H7 (cell line): ENCODE results near the gene COL4A1. TPM values are rescaled to one million over a fixed set of nuclear protein-coding genes. Genes with fewer than 3 reads are reported as not detected.

ENCODE experiments used
- DNase-seq: peaks from one replicate; pipeline ENCODE4 v3.0.0; 2012
- H3K27me3 ChIP-seq: 2 replicates; pipeline ENCODE4 v1.6.0; 2011; ENCODE audit warnings: mild to moderate bottlenecking, low read length; ENCODE audit not compliant: control insufficient read depth, insufficient read depth
- H3K36me3 ChIP-seq: replicated peaks from 2 replicates; pipeline ENCODE4 v1.5.1; 2011; ENCODE audit warnings: low read length; ENCODE audit not compliant: control insufficient read depth, insufficient read depth
- H3K4me3 ChIP-seq: 2 replicates; pipeline ENCODE4 v1.5.1; 2011; ENCODE audit warnings: low read depth, mild to moderate bottlenecking, control low read depth, low read length, moderate library complexity; ENCODE audit not compliant: insufficient read depth
- total RNA-seq: library from RNA; depleted of rRNA; stranded (reverse); fragments of >200 nt; shearing (Covaris generic); gene quantifications from 2 replicates; pipeline ENCODE4 v1.2.3, GENCODE V29; 2014; rRNA removed

The COL4A1 gene
- 131 and 135 TPM in 2 replicates for total RNA-seq

GRCh38 chr13:110306960-110307766 is at the start of gene COL4A1, which contains the start of gene COL4A2:
TSS of gene COL4A1 (minus strand) at chr13:110307157. CDS start at chr13:110307027, 130 bp downstream.
TSS of gene COL4A2 (plus strand) at chr13:110307284. CDS start at chr13:110307904, 620 bp downstream.
- DNase-seq = peak; percentile 92
- Histone ChIP-seq H3K36me3 (no peaks in the 10 kb centered on the region), H3K4me3 (peak within 1 kb of the TSS; percentile 86), H3K27me3 (peaks cover 10% of the 10 kb centered on the region)

GRCh38 chr13:110356362-110356761 is 49.4 kb upstream of the COL4A1 start:
- Histone ChIP-seq H3K4me3 (no peak overlapping the region), H3K36me3 (peaks cover 1% of the 10 kb centered on the region; the same call in 1 of the 2 replicates), H3K27me3 (no peaks in the 10 kb centered on the region)
- no peak for DNase-seq

- no peak for DNase-seq
- no peaks in the 10 kb centered on the region for H3K27me3 ChIP-seq
- peaks cover 1% of the 10 kb centered on the region; the same call in 1 of the 2 replicates for H3K36me3 ChIP-seq
- no peak overlapping the region for H3K4me3 ChIP-seq
Measured at GRCh38 chr13:110354715-110355473, 47.9 kb upstream of the COL4A1 start.

- no peak for DNase-seq
- H3K36me3 ChIP-seq = peaks cover 1% of the 10 kb centered on the region; the same call in 1 of the 2 replicates
- H3K4me3 ChIP-seq = no peak overlapping the region
- H3K27me3 ChIP-seq = no peaks in the 10 kb centered on the region
Measured at GRCh38 chr13:110354123-110354627, 47.2 kb upstream of the COL4A1 start.

DNA sequence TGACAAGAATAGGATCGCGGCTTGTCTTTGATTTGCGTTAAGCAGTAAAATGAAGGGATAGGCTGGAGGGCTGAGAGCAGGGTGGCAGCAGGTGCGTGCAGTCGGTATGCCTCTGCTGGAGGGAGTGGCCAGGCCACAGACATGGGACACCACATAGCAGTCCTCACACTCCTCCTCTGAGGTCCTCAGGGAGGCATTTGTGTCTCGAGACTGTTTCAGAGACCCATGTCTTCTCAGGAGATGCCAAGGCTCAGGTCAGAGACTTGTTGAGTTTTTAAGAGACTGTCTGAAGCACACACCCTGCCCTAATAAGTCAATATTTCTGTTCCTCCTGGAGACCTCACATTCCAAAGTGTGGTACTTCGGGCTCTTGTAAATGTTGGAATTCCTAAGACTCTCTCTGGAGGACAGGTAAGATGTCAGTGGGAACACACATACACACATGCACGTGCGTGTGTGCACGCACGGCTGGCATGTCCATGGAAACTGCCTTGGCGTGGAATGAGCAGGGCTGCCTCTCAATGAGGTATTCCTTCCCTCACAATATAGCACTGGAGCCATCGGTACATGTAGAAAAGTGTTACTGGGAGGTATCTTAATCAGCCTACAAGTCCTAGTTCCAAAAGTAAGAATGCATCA is 46.5 kb upstream of the COL4A1 start:
- Histone ChIP-seq H3K4me3 (no peak overlapping the region), H3K27me3 (no peaks in the 10 kb centered on the region), H3K36me3 (peaks cover 1% of the 10 kb centered on the region; the same call in 1 of the 2 replicates)
- no peak for DNase-seq

- Histone ChIP-seq H3K36me3 (no peaks in the 10 kb centered on the region; the same call in 1 of the 2 replicates), H3K27me3 (no peaks in the 10 kb centered on the region), H3K4me3 (no peak overlapping the region)
- DNase-seq = peak; percentile 82
Measured at GRCh38 chr13:110352735-110353134, 45.8 kb upstream of the COL4A1 start.

DNA sequence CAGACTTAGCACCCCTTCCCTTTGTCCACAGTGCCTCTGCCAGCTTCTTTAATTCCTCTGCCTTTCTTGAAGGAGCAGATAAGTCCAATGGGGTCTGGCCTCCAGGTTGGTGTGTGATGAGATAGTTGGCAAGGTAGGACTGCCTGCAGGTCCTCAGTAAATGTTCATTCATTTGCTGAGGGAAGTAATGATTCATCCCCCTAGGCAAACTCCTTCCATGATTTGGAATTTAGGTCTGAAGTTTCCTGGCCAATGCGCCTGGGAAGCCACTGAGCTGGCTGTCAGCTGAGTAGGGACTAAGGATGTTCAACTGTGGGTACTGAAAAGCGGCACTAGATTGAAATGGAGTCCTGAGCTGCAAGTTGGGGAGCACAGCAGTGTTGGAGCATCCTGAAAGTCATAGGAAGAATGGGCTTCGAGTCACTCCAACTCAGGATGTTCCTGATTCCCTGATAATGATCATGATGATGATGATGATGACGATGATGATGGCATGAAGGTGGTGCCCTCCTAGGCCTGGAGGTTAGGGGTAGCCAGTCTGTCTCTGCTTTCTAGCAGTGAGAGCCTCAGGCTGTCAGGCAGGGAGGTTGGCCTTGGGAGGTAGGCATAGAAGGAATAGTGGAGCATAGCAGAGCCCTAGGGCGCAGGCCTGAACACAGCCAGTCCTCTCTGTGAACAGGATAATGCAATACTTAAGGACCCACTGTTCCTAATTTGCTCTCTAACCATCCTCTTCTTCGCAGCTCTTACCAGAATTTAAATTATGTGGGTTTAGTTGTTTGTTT is 44.9 kb upstream of the COL4A1 start:
- no peak overlapping the region for H3K4me3 ChIP-seq

DNA sequence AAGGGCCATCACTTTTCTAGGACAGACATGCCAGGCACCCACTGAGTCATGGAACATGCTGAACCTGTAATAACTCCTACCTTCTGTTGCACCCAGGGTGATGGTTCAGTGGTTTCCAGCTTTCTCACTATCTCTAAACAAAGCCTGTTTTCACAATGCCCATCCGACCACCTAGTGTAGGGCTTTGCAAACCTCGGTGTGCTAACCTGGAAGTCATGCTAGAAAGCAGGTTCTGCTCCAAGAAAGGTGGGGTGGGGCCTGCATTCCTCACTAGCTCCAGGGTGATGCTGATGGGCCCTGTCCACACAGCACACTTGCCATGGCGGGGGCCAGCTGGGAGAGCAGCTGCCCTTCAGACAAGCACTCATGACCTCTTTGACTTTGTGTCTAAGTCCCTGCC is 43.6 kb upstream of the COL4A1 start:
- H3K4me3 ChIP-seq = no peak overlapping the region
- no peaks in the 10 kb centered on the region; the same call in 1 of the 2 replicates for H3K36me3 ChIP-seq
- no peaks in the 10 kb centered on the region for H3K27me3 ChIP-seq
- no peak for DNase-seq

More for the DNA sequence above, 44.9 kb upstream of the COL4A1 start:
- DNase-seq = no peak
- H3K27me3 ChIP-seq = no peaks in the 10 kb centered on the region
- no peaks in the 10 kb centered on the region; the same call in 1 of the 2 replicates for H3K36me3 ChIP-seq

- Histone ChIP-seq H3K36me3 (no peaks in the 10 kb centered on the region; the same call in 1 of the 2 replicates), H3K27me3 (no peaks in the 10 kb centered on the region), H3K4me3 (no peak overlapping the region)
- DNase-seq = no peak
Measured at GRCh38 chr13:110350049-110350448, 43.1 kb upstream of the COL4A1 start.

DNA sequence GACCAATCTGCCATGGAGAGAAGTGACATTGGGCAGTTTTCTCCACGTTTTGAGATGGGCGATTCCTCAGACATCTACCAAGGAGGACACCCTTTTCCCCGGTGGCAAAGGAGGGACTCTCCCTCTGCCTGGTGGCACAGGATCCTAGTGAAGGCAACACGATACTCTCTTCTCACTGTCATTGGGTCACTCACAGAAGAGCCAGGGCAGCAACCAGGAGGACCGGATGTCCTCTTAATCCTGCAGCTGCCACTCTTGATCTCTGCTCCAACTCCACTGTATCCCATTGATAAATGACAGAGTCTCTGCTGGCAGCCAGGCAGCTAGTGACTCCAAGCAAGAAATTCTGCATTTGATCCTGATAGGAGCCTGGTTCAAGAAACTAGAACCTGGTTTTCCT is 42.3 kb upstream of the COL4A1 start:
- no peaks in the 10 kb centered on the region for H3K27me3 ChIP-seq
- DNase-seq = no peak
- H3K4me3 ChIP-seq = no peak overlapping the region
- no peaks in the 10 kb centered on the region; the same call in 1 of the 2 replicates for H3K36me3 ChIP-seq

DNA sequence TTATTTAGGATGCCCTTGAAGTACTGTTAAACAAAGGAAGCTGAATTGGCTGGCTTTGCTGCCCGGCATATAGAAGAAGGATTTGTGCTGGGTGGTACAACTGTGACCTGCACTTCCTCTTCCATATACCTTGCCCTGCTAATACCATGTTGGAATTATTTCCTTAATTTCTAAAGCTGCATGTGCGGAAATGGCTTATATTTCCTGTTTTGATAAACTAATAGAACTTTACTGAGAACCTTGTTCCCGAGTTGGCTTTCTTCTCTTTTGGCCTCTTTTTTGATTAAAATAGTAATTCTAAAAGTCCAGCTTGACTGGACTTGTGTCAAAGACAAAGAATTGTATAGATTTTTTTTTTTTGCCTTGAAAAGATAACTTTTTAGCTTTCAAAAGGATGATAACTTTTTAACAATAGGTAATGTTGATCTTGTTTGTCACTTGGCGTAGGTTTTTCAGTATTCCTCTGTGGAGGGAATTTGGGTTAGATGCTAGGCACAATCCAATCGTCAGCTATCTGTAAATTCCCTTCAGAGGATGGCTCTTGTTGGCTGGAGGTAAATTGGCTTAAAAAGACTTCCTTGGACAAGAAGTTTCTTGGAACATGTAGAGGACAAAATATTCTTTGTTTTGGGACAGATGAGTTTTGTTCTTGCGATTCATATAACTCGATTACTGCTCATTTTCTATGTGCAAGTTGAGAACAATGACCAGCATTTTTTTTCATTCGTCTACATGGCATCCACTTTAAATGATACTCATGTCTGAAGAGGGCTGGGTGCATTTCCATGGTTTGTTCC is 41.5 kb upstream of the COL4A1 start:
- no peak for DNase-seq
- Histone ChIP-seq H3K36me3 (no peaks in the 10 kb centered on the region; the same call in 1 of the 2 replicates), H3K4me3 (no peak overlapping the region), H3K27me3 (no peaks in the 10 kb centered on the region)

DNA sequence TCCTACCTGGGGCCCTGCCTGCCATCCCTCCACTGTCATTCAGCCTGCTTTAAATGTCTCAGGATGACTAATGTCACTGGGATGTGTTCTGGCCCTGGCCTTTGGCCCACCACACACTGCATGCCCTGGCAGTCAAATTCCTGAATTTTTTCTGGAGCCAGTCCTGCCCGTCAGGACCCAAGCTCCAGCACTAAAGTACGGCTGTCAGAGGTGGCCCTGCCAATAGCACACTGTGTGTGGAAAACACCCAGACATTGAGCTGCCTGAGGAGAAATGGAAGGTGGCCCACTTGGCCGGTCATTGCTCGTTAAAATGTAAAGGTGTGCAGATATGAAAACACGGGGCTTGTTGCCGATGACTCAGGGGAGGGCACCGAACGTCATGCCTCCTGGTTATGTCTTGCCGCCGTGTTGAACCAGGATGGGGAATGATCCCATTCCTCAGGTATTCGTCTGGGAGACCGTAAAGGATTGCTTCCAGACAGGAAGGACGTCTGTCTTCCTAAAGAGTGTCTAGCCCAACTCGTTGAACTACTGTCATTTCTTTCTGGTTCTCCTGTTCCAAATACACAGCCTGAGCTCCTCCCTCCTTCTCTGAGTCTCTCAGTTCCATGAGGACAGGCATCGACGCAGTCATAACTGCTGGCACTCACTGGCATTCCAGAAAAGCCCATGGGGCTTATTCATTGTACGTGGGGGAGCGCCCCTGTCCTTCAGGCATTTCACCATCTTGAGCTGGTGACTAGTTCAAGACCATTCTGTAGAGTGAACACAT is 40.8 kb upstream of the COL4A1 start:
- no peak for DNase-seq
- H3K4me3 ChIP-seq = no peak overlapping the region
- H3K27me3 ChIP-seq = no peaks in the 10 kb centered on the region
- no peaks in the 10 kb centered on the region; the same call in 1 of the 2 replicates for H3K36me3 ChIP-seq
